ENCODE data around the gene RUFY3. TPM values are rescaled to one million over a fixed set of nuclear protein-coding genes. Genes with fewer than 3 reads are reported as not detected.

Gene RUFY3
- total and polyA plus RNA-seq, 2 of the 13 experiments (the other 11 are each of a cell fraction or from before 2014, with no cell fraction given): 17.9 to 25.3 TPM

GRCh38 chr4:70749313-70749712 lies 27.5 kb downstream of the RUFY3 start (continued):
- TF ChIP-seq ZZZ3 (CRISPR knock-in tag; IDR thresholded peaks at IDR 0.05; ENCODE audit: borderline replicate concordance) (no peak), NR1H2 (CRISPR knock-in tag; IDR thresholded peaks at IDR 0.05; ENCODE audit: borderline replicate concordance, low read depth) (no peak), BATF2 (CRISPR knock-in tag; IDR thresholded peaks at IDR 0.05) (no peak)

GRCh38 chr4:70752236-70752635 lies 30.5 kb downstream of the RUFY3 start:
- POLR2A ChIA-PET: no interaction called here
- BruUV-seq (replicated peaks): no TSS peak
- TF ChIP-seq HCFC1 (IDR thresholded peaks at IDR 0.05; ENCODE audit: low read depth, low read length) (no peak), KLF6 (CRISPR knock-in tag; IDR thresholded peaks at IDR 0.05) (no peak), TOE1 (CRISPR knock-in tag; IDR thresholded peaks at IDR 0.05) (no peak), REST (IDR thresholded peaks at IDR 0.05; ENCODE audit: borderline replicate concordance in 1 of 2, low read depth in 1 of 2, low read length in 2 of 2) (no peak), SATB2 (CRISPR knock-in tag; IDR thresholded peaks at IDR 0.05) (no peak), CBX2 (IDR thresholded peaks at IDR 0.05; ENCODE audit: low read depth, low read length) (no peak), CBX2 (CRISPR knock-in tag; IDR thresholded peaks at IDR 0.05; ENCODE audit: low read depth) (no peak), ZXDC (CRISPR knock-in tag; IDR thresholded peaks at IDR 0.05) (no peak), ZNF430 (CRISPR knock-in tag; IDR thresholded peaks at IDR 0.05) (no peak), ZNF143 (CRISPR knock-in tag; IDR thresholded peaks at IDR 0.05) (no peak), ZNF124 (CRISPR knock-in tag; IDR thresholded peaks at IDR 0.05) (no peak), CBX5 (CRISPR knock-in tag; IDR thresholded peaks at IDR 0.05; ENCODE audit: borderline replicate concordance) (no peak)
- TF ChIP-seq, protein P1, sequence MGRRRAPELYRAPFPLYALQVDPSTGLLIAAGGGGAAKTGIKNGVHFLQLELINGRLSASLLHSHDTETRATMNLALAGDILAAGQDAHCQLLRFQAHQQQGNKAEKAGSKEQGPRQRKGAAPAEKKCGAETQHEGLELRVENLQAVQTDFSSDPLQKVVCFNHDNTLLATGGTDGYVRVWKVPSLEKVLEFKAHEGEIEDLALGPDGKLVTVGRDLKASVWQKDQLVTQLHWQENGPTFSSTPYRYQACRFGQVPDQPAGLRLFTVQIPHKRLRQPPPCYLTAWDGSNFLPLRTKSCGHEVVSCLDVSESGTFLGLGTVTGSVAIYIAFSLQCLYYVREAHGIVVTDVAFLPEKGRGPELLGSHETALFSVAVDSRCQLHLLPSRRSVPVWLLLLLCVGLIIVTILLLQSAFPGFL (CRISPR knock-in tag; IDR thresholded peaks at IDR 0.05): no peak

More at GRCh38 chr4:70752236-70752635, 30.5 kb downstream of the RUFY3 start:
- Histone ChIP-seq H3K9ac (ENCODE audit: insufficient read depth, low read depth, low read length) (no peak overlapping the region), H3K4me3 (replicated peaks in 1 of 3; ENCODE audit: insufficient read depth in 1 of 3, low read depth in 2 of 3, low read length in 3 of 3) (no peak overlapping the region), H3K27ac (ENCODE audit: extremely low read length, insufficient read depth, low read length) (no peak overlapping the region), H2AFZ (ENCODE audit: low read length) (no peak overlapping the region), H3K4me2 (ENCODE audit: low read depth, low read length) (no peak overlapping the region), H4K20me1 (ENCODE audit: insufficient read depth, low read length) (no peaks in the 10 kb centered on the region), H3K4me1 (ENCODE audit: insufficient read depth, low read length) (no peaks in the 10 kb centered on the region), H3K36me3 (replicated peaks in 1 of 2; ENCODE audit: control insufficient read depth in 1 of 2, insufficient read depth in 2 of 2, low read length in 2 of 2) (no peaks in the 10 kb centered on the region), H3K27me3 (ENCODE audit: control insufficient read depth in 1 of 2, insufficient read depth in 2 of 2, low read length in 2 of 2) (no peaks in the 10 kb centered on the region), H3K9me3 (ENCODE audit: low read length) (no peaks in the 10 kb centered on the region), H3K79me2 (ENCODE audit: insufficient read depth, low read length) (no peaks in the 10 kb centered on the region)
- CTCF ChIA-PET (ENCODE audit: low intra/inter-chr PET ratio, low total read pairs): no interaction called here
- intact Hi-C loops (cut with micrococcal nuclease; ENCODE audit: unreplicated experiment): no loop called here
- ATAC-seq: no peak
- WGBS (ENCODE audit: low lambda C conversion rate): 89% methylated on average over 1 of the region's 1 CpG
- no peak for DNase-seq (ENCODE audit: low spot score)
- no peak for FAIRE-seq
- in situ Hi-C loops (cut with HindIII; ENCODE audit: extremely low pct_ligation_motif_present, low pct_unique_long_range_greater_than_20kb): no loop called here
